ENCODE data around the gene CEP55. TPM values are rescaled to one million over a fixed set of nuclear protein-coding genes. Genes with fewer than 3 reads are reported as not detected.

The CEP55 gene
- total and polyA plus RNA-seq, 2 donors (not counting 1 experiment from before 2014, with no cell fraction given) = 16.1 to 19.0 TPM

- no peaks in the 10 kb centered on the region for H3K9me3 ChIP-seq (ENCODE audit: control insufficient read depth, insufficient read depth, low read depth, low read length)
- H3K36me3 ChIP-seq (ENCODE audit: control insufficient read depth, insufficient read depth, low read length) = peaks cover 18% of the 10 kb centered on the region
- H4K20me1 ChIP-seq (ENCODE audit: control insufficient read depth, extremely low read depth, insufficient read depth, low read length) = no peaks in the 10 kb centered on the region
- peaks cover 4% of the 10 kb centered on the region for H3K4me1 ChIP-seq (ENCODE audit: control insufficient read depth, extremely low read depth, insufficient read depth, low read length)
- H3K27me3 ChIP-seq (ENCODE audit: control insufficient read depth, insufficient read depth, low read length) = no peaks in the 10 kb centered on the region
- no peak overlapping the region for H3K27ac ChIP-seq (ENCODE audit: insufficient read depth, low read length)
- DNase-seq (ENCODE audit: low read depth in 2 of 2) = no peak
- no peak overlapping the region for H3K4me2 ChIP-seq (ENCODE audit: extremely low read depth, insufficient read depth, low read length)
- TF ChIP-seq EZH2 (IDR thresholded peaks at IDR 0.05; ENCODE audit: low read length, missing control alignments) = no peak
- TF ChIP-seq, protein P1, sequence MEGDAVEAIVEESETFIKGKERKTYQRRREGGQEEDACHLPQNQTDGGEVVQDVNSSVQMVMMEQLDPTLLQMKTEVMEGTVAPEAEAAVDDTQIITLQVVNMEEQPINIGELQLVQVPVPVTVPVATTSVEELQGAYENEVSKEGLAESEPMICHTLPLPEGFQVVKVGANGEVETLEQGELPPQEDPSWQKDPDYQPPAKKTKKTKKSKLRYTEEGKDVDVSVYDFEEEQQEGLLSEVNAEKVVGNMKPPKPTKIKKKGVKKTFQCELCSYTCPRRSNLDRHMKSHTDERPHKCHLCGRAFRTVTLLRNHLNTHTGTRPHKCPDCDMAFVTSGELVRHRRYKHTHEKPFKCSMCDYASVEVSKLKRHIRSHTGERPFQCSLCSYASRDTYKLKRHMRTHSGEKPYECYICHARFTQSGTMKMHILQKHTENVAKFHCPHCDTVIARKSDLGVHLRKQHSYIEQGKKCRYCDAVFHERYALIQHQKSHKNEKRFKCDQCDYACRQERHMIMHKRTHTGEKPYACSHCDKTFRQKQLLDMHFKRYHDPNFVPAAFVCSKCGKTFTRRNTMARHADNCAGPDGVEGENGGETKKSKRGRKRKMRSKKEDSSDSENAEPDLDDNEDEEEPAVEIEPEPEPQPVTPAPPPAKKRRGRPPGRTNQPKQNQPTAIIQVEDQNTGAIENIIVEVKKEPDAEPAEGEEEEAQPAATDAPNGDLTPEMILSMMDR (conservative IDR thresholded peaks at IDR 0.05 in 1 of 2, IDR thresholded peaks at IDR 0.05 in 1 of 2; ENCODE audit: low read depth in 1 of 2, low read length in 2 of 2) = no peak
- H3K4me3 ChIP-seq (replicated peaks in 1 of 4; ENCODE audit: control extremely low read depth in 1 of 4, insufficient read depth in 1 of 4, low read depth in 3 of 4, low read length in 4 of 4) = no peak overlapping the region
- no peak overlapping the region for H2AFZ ChIP-seq (ENCODE audit: low read length)
- no peak overlapping the region for H3K9ac ChIP-seq (ENCODE audit: insufficient read depth, low read length)
- peaks cover 50% of the 10 kb centered on the region for H3K79me2 ChIP-seq (ENCODE audit: control insufficient read depth, insufficient read depth, low read length)
These were observed 45.0 kb upstream of the CEP55 start for GRCh38 chr10:93451244-93451947.

DNA sequence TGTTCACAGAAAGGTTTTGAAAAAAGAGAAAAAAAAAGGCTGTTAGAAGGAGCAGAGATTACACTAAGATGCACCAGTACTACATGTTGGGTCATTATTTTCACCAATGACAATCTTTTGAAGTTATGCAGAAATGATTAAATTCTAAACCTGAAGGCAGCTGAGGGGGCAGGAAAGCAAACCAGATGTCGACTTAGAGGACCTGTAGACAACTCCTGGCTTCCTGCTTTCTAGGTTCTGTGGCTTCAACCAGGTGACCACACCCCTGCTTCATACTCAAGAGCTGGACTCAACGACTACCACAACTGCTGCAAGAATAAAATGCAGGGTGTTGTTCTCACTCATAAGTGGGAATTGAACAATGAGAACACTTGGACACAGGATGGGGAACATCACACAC is 44.3 kb upstream of the CEP55 start:
- peak in 1 of 2 donors; percentile 54 for DNase-seq (ENCODE audit: low read depth in 2 of 2)
- TF ChIP-seq EZH2 (IDR thresholded peaks at IDR 0.05; ENCODE audit: low read length, missing control alignments) = no peak
- TF ChIP-seq, protein P1 (conservative IDR thresholded peaks at IDR 0.05 in 1 of 2, IDR thresholded peaks at IDR 0.05 in 1 of 2; ENCODE audit: low read depth in 1 of 2, low read length in 2 of 2) = no peak
- no peaks in the 10 kb centered on the region for H4K20me1 ChIP-seq (ENCODE audit: control insufficient read depth, extremely low read depth, insufficient read depth, low read length)
- no peak overlapping the region for H2AFZ ChIP-seq (ENCODE audit: low read length)
- H3K9ac ChIP-seq (ENCODE audit: insufficient read depth, low read length) = no peak overlapping the region
- H3K4me2 ChIP-seq (ENCODE audit: extremely low read depth, insufficient read depth, low read length) = no peak overlapping the region
- no peaks in the 10 kb centered on the region for H3K27me3 ChIP-seq (ENCODE audit: control insufficient read depth, insufficient read depth, low read length)
- peaks cover 20% of the 10 kb centered on the region for H3K36me3 ChIP-seq (ENCODE audit: control insufficient read depth, insufficient read depth, low read length)
- H3K79me2 ChIP-seq (ENCODE audit: control insufficient read depth, insufficient read depth, low read length) = peaks cover 52% of the 10 kb centered on the region
- no peak overlapping the region for H3K4me3 ChIP-seq (replicated peaks in 1 of 4; ENCODE audit: control extremely low read depth in 1 of 4, insufficient read depth in 1 of 4, low read depth in 3 of 4, low read length in 4 of 4)
- no peak overlapping the region for H3K27ac ChIP-seq (ENCODE audit: insufficient read depth, low read length)
- peaks cover 5% of the 10 kb centered on the region for H3K4me1 ChIP-seq (ENCODE audit: control insufficient read depth, extremely low read depth, insufficient read depth, low read length)
- no peaks in the 10 kb centered on the region for H3K9me3 ChIP-seq (ENCODE audit: control insufficient read depth, insufficient read depth, low read depth, low read length)

DNA sequence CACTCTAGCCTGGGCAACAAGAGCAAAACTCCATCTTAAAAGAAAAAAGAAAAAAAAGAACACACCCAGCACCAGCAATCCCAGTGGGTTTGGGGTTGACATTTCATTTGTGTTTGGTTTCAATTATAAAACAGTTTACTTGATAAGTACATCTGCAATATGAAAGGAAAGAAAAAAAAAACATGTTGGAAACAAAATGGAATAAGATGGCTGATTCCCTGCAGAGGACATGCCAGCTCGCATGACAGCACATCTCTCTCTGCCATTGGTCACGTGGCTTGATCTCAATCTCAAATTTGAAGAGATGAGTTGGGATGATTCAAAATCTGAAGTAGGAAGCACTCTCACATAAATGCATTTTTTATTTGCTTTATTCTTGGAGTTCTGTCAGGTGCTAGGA is 42.3 kb upstream of the CEP55 start:
- H3K27me3 ChIP-seq (ENCODE audit: control insufficient read depth, insufficient read depth, low read length) = no peaks in the 10 kb centered on the region
- no peaks in the 10 kb centered on the region for H3K9me3 ChIP-seq (ENCODE audit: control insufficient read depth, insufficient read depth, low read depth, low read length)
- no peak overlapping the region for H2AFZ ChIP-seq (ENCODE audit: low read length)
- peaks cover 16% of the 10 kb centered on the region for H3K4me1 ChIP-seq (ENCODE audit: control insufficient read depth, extremely low read depth, insufficient read depth, low read length)
- H3K27ac ChIP-seq (ENCODE audit: insufficient read depth, low read length) = peak overlapping the region; percentile 32
- no peak overlapping the region for H3K9ac ChIP-seq (ENCODE audit: insufficient read depth, low read length)
- no peak overlapping the region for H3K4me3 ChIP-seq (replicated peaks in 1 of 4; ENCODE audit: control extremely low read depth in 1 of 4, insufficient read depth in 1 of 4, low read depth in 3 of 4, low read length in 4 of 4)
- peaks cover 51% of the 10 kb centered on the region for H3K79me2 ChIP-seq (ENCODE audit: control insufficient read depth, insufficient read depth, low read length)
- peaks cover 17% of the 10 kb centered on the region for H3K36me3 ChIP-seq (ENCODE audit: control insufficient read depth, insufficient read depth, low read length)
- no peak for DNase-seq (ENCODE audit: low read depth in 2 of 2)
- no peak for TF ChIP-seq EZH2 (IDR thresholded peaks at IDR 0.05; ENCODE audit: low read length, missing control alignments)
- TF ChIP-seq, protein P1 (conservative IDR thresholded peaks at IDR 0.05 in 1 of 2, IDR thresholded peaks at IDR 0.05 in 1 of 2; ENCODE audit: low read depth in 1 of 2, low read length in 2 of 2) = no peak
- no peak overlapping the region for H3K4me2 ChIP-seq (ENCODE audit: extremely low read depth, insufficient read depth, low read length)
- no peaks in the 10 kb centered on the region for H4K20me1 ChIP-seq (ENCODE audit: control insufficient read depth, extremely low read depth, insufficient read depth, low read length)
